Keratinocyte (primary cell): Measurements from ENCODE around the gene METTL24. TPM values are rescaled to one million over a fixed set of nuclear protein-coding genes. Genes with fewer than 3 reads are reported as not detected.

Experiments
- DNase-seq: peaks from one replicate; pipeline ENCODE4 v3.0.0-alpha.2; 2011; ENCODE audit warnings: low read depth, missing footprints, low spot score
- FAIRE-seq: peaks from 2 replicates; lab custom pipeline; 2011; peaks lifted over from hg19 to GRCh38; lab: Jason Lieb, UNC
- H2AFZ ChIP-seq: 2 replicates; pipeline ENCODE4 v1.6.0; 2012; ENCODE audit warnings: low read length, control low read depth, inconsistent platforms; ENCODE audit not compliant: control insufficient read depth
- H3K27ac ChIP-seq: 2 replicates; pipeline ENCODE4 v1.5.1; 2011; ENCODE audit warnings: low read length; ENCODE audit not compliant: control insufficient read depth, insufficient read depth
- H3K27me3 ChIP-seq: 3 replicates; pipeline ENCODE4 v1.6.0; 2011; ENCODE audit warnings: low read length; ENCODE audit not compliant: control insufficient read depth, insufficient read depth; ENCODE audit errors: extremely low read depth
- H3K36me3 ChIP-seq, 2 experiments: 2 replicates in 1 of 2; 3 replicates in 1 of 2; pipeline ENCODE4 v1.5.1; 2011; ENCODE audit warnings: low read length in 2 of 2, mild to moderate bottlenecking in 1 of 2; ENCODE audit not compliant: control insufficient read depth in 2 of 2, insufficient read depth in 2 of 2; ENCODE audit errors: extremely low read depth in 1 of 2
- H3K4me1 ChIP-seq: 3 replicates; pipeline ENCODE4 v1.5.1; 2011; ENCODE audit warnings: low read length; ENCODE audit not compliant: control insufficient read depth, insufficient read depth; ENCODE audit errors: extremely low read depth
- H3K4me2 ChIP-seq: 3 replicates; pipeline ENCODE4 v1.6.0; 2011; ENCODE audit warnings: low read depth, low read length; ENCODE audit not compliant: control insufficient read depth, insufficient read depth; ENCODE audit errors: extremely low read depth
- H3K4me3 ChIP-seq, 3 experiments: fragments of 200-600 bp in 1 of 3; sonication (generic) in 1 of 3; 2 replicates in 2 of 3; 3 replicates in 1 of 3; pipeline ENCODE4 v1.5.1; 2011 to 2016; ENCODE audit warnings: low read length in 3 of 3, mild to moderate bottlenecking in 3 of 3, control low read depth in 2 of 3, inconsistent platforms in 1 of 3, low read depth in 1 of 3, mixed read lengths in 1 of 3, mixed run types in 1 of 3, moderate library complexity in 1 of 3; ENCODE audit not compliant: control insufficient read depth in 2 of 3, insufficient read depth in 2 of 3; ENCODE audit errors: extremely low read depth in 1 of 3
- H3K79me2 ChIP-seq: 2 replicates; pipeline ENCODE4 v1.6.0; 2012; ENCODE audit warnings: low read length; ENCODE audit not compliant: control insufficient read depth, insufficient read depth
- H3K9ac ChIP-seq: 3 replicates; pipeline ENCODE4 v1.6.0; 2011; ENCODE audit warnings: low read length; ENCODE audit not compliant: control insufficient read depth, insufficient read depth; ENCODE audit errors: extremely low read depth
- H3K9me1 ChIP-seq: 3 replicates; pipeline ENCODE4 v1.6.0; 2011; ENCODE audit warnings: low read length; ENCODE audit not compliant: control insufficient read depth, insufficient read depth; ENCODE audit errors: extremely low read depth
- H3K9me3 ChIP-seq: 2 replicates; pipeline ENCODE4 v1.5.1; 2012; ENCODE audit warnings: low read depth, low read length; ENCODE audit not compliant: control insufficient read depth
- H4K20me1 ChIP-seq: 3 replicates; pipeline ENCODE4 v1.6.0; 2011; ENCODE audit warnings: low read length; ENCODE audit not compliant: control insufficient read depth, insufficient read depth; ENCODE audit errors: extremely low read depth
- CTCF ChIP-seq, 3 experiments: IDR thresholded peaks in 1 of 3; conservative IDR thresholded peaks in 1 of 3; optimal IDR thresholded peaks in 1 of 3; 2 replicates in 2 of 3; 3 replicates in 1 of 3; pipeline versions ENCODE3 to v1.5.1; 2011; ENCODE audit warnings: low read length in 3 of 3, mild to moderate bottlenecking in 3 of 3, moderate library complexity in 2 of 3, control low read depth in 1 of 3, inconsistent platforms in 1 of 3; ENCODE audit not compliant: insufficient read depth in 2 of 3; ENCODE audit errors: extremely low read depth in 1 of 3
- EZH2 ChIP-seq: IDR thresholded peaks from one replicate; pipeline ENCODE4 v1.6.1; 2012; ENCODE audit warnings: inconsistent platforms, mild to moderate bottlenecking, low read length, moderate library complexity
- dilution Hi-C: fragments of 300-500 bp; cut with MboI; formaldehyde crosslinking; loops from one replicate; pipeline ENCODE4 v1.7.0; 2020; ENCODE audit warnings: low sequenced_read_pairs; ENCODE audit not compliant: extremely low pct_ligation_motif_present
- polyA plus RNA-seq, 5 experiments: library from polyadenylated mRNA; depleted of rRNA in 3 of 5; stranded (reverse) in 3 of 5; stranded (forward) in 1 of 5; unstranded in 1 of 5; fragments of >200 nt; gene quantifications; 1 replicate in 1 of 5; 2 replicates in 3 of 5; 3 replicates in 1 of 5; pipeline versions ENCODE4 v1.2.1 to v1.2.3, GENCODE V29; 2011 to 2012; ENCODE audit warnings: missing spikeins in 2 of 5, low read depth in 1 of 5, low replicate concordance in 1 of 5

Gene METTL24
- polyA plus RNA-seq, 1 donor (not counting 4 experiments of a cell fraction or from before 2014, with no cell fraction given), result not detected

GRCh38 chr6:110385458-110385863, 27.3 kb upstream of the METTL24 start:
- no peak overlapping the region for H2AFZ ChIP-seq
- no peaks in the 10 kb centered on the region for H4K20me1 ChIP-seq
- no peak overlapping the region for H3K4me2 ChIP-seq
- FAIRE-seq (no peak), DNase-seq (no peak)
- no peaks in the 10 kb centered on the region for H3K4me1 ChIP-seq
- no peaks in the 10 kb centered on the region for H3K9me3 ChIP-seq
- H3K79me2 ChIP-seq, result no peaks in the 10 kb centered on the region
- H3K27me3 ChIP-seq, result no peaks in the 10 kb centered on the region
- no peak overlapping the region for H3K9ac ChIP-seq
- no peak for TF ChIP-seq CTCF (optimal IDR thresholded peaks at IDR 0.05 in 1 of 3, IDR thresholded peaks at IDR 0.05 in 1 of 3, conservative IDR thresholded peaks at IDR 0.05 in 1 of 3; ENCODE audit: extremely low read depth in 1 of 3, insufficient read depth in 2 of 3, low read length in 3 of 3)
- TF ChIP-seq EZH2, result no peak
- dilution Hi-C loops, result no loop called here
- H3K4me3 ChIP-seq, result no peak overlapping the region
- no peak overlapping the region for H3K27ac ChIP-seq
- H3K36me3 ChIP-seq, result no peaks in the 10 kb centered on the region
- no peaks in the 10 kb centered on the region for H3K9me1 ChIP-seq

- no peak for TF ChIP-seq CTCF (optimal IDR thresholded peaks at IDR 0.05 in 1 of 3, IDR thresholded peaks at IDR 0.05 in 1 of 3, conservative IDR thresholded peaks at IDR 0.05 in 1 of 3; ENCODE audit: extremely low read depth in 1 of 3, insufficient read depth in 2 of 3, low read length in 3 of 3)
- no peak for TF ChIP-seq EZH2
- no peaks in the 10 kb centered on the region for H3K79me2 ChIP-seq
- no peak overlapping the region for H3K4me2 ChIP-seq
- no peaks in the 10 kb centered on the region for H3K36me3 ChIP-seq
- H3K4me1 ChIP-seq, result no peaks in the 10 kb centered on the region
- no peak for FAIRE-seq
- no peak for DNase-seq
- H3K27me3 ChIP-seq, result no peaks in the 10 kb centered on the region
- no peak overlapping the region for H3K27ac ChIP-seq
- H3K9ac ChIP-seq, result no peak overlapping the region
- no peaks in the 10 kb centered on the region for H4K20me1 ChIP-seq
- dilution Hi-C loops, result no loop called here
- H3K9me3 ChIP-seq, result no peaks in the 10 kb centered on the region
- no peaks in the 10 kb centered on the region for H3K9me1 ChIP-seq
- no peak overlapping the region for H2AFZ ChIP-seq
- no peak overlapping the region for H3K4me3 ChIP-seq
Observed at GRCh38 chr6:110378552-110378951, 20.4 kb upstream of the METTL24 start.
